ENCODE data around the gene PGF.

The PGF gene

GRCh38 chr14:74891870-74892269 is 63.5 kb downstream of the PGF start:
- DNase-seq = no peak
